ENCODE data around the gene NDUFA5.

DNA sequence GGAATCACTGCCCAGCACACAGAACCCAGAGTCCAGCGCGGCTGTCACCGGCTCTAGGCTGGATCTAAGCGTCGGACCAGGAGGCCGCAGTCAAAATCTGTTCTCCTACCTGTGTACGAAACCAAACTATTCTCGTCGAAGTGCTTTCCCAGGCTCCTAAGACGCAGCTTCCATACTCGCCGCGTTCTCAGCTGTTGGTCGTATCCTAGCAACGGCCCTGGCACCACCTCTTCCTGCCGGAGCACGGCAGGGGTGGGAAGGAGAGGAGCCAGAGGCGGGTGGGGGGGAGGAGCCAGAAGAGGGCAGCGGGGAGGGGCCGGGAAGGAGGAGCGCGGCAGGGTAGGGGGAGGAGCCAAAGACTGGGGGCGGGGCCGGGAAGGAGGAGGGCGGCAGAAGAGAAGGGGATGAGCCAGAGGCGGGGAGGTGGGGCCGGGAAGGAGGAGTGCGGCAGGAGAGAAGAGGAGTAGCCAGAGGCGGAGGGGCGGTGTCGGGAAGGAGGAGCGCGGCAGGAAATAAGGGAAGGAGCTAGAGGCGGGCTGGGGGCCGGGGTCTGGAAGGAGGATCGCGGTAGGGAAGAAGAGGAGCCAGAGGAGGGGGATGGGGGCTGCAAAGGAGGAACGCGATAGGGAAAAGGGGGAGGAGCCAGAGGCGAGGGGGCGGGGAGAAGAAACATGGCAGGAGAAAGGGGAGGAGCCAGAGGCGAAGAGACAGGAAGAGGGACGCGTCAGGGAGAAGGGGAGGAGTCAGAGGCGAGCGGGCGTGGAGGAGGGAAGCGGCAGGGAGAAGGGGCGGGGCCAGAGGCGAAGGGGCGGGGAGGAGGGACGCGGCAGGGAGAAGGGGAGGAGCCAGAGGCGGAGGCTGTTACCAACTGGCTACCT is 23.0 kb downstream of the NDUFA5 start, which contains the start of gene IQUB:
- TF ChIP-seq, protein P1, sequence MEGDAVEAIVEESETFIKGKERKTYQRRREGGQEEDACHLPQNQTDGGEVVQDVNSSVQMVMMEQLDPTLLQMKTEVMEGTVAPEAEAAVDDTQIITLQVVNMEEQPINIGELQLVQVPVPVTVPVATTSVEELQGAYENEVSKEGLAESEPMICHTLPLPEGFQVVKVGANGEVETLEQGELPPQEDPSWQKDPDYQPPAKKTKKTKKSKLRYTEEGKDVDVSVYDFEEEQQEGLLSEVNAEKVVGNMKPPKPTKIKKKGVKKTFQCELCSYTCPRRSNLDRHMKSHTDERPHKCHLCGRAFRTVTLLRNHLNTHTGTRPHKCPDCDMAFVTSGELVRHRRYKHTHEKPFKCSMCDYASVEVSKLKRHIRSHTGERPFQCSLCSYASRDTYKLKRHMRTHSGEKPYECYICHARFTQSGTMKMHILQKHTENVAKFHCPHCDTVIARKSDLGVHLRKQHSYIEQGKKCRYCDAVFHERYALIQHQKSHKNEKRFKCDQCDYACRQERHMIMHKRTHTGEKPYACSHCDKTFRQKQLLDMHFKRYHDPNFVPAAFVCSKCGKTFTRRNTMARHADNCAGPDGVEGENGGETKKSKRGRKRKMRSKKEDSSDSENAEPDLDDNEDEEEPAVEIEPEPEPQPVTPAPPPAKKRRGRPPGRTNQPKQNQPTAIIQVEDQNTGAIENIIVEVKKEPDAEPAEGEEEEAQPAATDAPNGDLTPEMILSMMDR (IDR thresholded peaks at IDR 0.05), result no peak
- TF ChIP-seq POLR2AphosphoS5 (IDR thresholded peaks at IDR 0.05), result no peak
- no peak for TF ChIP-seq POLR2A (IDR thresholded peaks at IDR 0.05)

All from suprapubic skin (tissue), 4 donors.